ENCODE data around the gene SMIM1.

Gene SMIM1

DNA sequence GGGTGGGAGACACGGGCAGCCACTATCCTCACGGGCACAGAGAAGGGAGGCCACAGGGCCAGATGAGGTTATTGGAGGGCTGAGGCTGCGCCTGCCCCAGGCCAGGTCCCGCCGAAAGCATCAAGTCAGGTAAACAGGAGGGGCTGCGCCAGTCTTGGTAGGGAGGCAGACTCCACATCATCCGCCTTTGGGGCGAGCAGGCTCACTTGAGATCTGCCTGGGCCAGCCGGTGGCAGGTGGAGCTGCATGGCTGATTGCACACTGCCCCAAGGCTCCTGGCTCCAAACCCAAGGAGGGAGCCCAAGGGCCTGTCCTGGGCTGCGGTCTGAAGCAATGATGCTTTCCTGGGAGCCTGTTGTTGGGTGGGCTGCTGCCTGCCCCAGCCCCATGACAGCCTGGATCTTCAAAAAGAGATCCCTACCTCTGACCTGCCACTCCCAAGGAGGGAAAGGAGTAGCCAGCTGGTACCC lies 4.6 kb downstream of the SMIM1 start:
- no peak for DNase-seq (ENCODE audit: low read depth in 2 of 2)
- no peak overlapping the region for H3K4me3 ChIP-seq (replicated peaks in 1 of 2; ENCODE audit: low read depth in 2 of 2, low read length in 2 of 2)
- no peak for TF ChIP-seq CTCF (IDR thresholded peaks at IDR 0.05; ENCODE audit: low read depth, low read length)

GRCh38 chr1:3777647-3778589 lies 5.4 kb downstream of the SMIM1 start:
- no peak for DNase-seq (ENCODE audit: low read depth in 2 of 2)
- no peak overlapping the region for H3K4me3 ChIP-seq (replicated peaks in 1 of 2; ENCODE audit: low read depth in 2 of 2, low read length in 2 of 2)
- no peak for TF ChIP-seq CTCF (IDR thresholded peaks at IDR 0.05; ENCODE audit: low read depth, low read length)

DNA sequence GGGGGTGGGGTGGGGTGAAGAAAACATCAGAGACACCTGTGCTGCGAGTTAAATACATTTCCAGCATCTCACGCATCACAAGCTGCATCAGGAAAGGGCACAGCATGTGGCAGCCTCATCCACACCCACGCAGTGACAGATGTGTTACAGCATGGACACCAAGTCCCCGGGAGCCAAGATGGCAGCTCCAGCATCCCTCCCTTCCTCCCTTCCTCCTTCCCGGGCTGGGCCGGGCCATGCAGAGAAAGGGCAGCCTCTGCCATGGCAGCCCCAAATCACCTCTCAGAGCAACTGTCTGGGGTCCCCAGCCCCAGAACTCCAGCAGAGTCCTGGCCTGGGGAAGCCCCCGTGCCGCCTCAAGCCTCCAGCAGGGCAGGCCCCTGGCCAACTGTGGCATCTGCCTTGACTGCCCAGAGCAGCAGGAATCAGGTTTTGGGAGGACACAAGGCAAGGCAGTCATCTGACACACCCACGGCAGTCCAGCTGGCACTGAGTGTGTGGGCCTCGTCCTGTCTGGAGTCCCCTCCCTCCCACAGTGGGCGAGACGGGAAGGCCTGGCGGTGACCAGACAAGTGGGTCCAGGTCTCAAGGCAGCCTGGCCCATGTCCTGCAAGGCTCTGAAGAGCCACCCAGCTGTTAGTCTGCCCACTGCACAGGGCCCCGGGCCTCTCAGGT lies 6.2 kb downstream of the SMIM1 start:
- no peak overlapping the region for H3K4me3 ChIP-seq (replicated peaks in 1 of 2; ENCODE audit: low read depth in 2 of 2, low read length in 2 of 2)
- no peak for TF ChIP-seq CTCF (IDR thresholded peaks at IDR 0.05; ENCODE audit: low read depth, low read length)
- DNase-seq (ENCODE audit: low read depth in 2 of 2), result no peak

DNA sequence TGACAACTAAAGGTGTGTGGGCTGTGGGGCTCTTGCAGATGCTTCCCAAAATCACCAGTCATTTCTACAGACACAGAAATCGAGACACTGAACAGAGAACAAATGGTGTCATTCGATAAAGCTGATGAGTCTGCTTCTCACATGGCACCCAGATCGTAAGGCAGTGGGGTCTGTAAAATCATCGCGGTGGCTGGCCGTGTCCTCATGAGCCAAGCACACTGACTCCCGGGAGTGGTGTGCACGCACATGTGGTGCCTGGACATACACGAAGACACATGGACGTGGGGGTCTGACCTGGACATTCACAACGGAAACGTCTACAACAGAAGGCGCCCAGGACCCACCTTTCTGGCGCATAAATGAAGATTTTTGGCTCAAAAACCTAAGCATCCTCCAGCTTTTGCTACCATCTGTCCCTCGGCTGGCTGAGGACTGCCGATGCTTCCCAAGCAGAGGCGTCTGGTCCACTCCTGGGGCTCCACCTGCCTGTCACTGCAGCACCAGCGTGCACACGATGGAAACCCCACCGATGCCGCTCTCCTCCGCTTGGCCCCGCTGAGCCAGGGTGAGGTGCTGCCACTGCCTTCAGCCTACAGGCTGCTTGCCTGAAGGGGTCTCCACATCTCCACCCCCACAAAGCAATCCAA lies 6.8 kb downstream of the SMIM1 start:
- DNase-seq (ENCODE audit: low read depth in 2 of 2), result no peak
- no peak overlapping the region for H3K4me3 ChIP-seq (replicated peaks in 1 of 2; ENCODE audit: low read depth in 2 of 2, low read length in 2 of 2)
- no peak for TF ChIP-seq CTCF (IDR thresholded peaks at IDR 0.05; ENCODE audit: low read depth, low read length)

- TF ChIP-seq CTCF (IDR thresholded peaks at IDR 0.05; ENCODE audit: low read depth, low read length), result no peak
- no peak overlapping the region for H3K4me3 ChIP-seq (replicated peaks in 1 of 2; ENCODE audit: low read depth in 2 of 2, low read length in 2 of 2)
- no peak for DNase-seq (ENCODE audit: low read depth in 2 of 2)
Observed at GRCh38 chr1:3779912-3780416, 7.4 kb downstream of the SMIM1 start.

GRCh38 chr1:3780901-3781300 lies 8.4 kb downstream of the SMIM1 start:
- no peak for DNase-seq (ENCODE audit: low read depth in 2 of 2)
- H3K4me3 ChIP-seq (replicated peaks in 1 of 2; ENCODE audit: low read depth in 2 of 2, low read length in 2 of 2), result no peak overlapping the region
- no peak for TF ChIP-seq CTCF (IDR thresholded peaks at IDR 0.05; ENCODE audit: low read depth, low read length)

Data from cardiac fibroblast (primary cell).